Femur (tissue), 1 donor: Measurements from ENCODE around the gene PRM2.
A peak's percentile ranks its signal among the peaks of the same experiment; 100 is the strongest.

Experiments
- DNase-seq: peaks from one replicate; pipeline ENCODE4 v3.0.0-alpha.2; 2017

The PRM2 gene

DNA sequence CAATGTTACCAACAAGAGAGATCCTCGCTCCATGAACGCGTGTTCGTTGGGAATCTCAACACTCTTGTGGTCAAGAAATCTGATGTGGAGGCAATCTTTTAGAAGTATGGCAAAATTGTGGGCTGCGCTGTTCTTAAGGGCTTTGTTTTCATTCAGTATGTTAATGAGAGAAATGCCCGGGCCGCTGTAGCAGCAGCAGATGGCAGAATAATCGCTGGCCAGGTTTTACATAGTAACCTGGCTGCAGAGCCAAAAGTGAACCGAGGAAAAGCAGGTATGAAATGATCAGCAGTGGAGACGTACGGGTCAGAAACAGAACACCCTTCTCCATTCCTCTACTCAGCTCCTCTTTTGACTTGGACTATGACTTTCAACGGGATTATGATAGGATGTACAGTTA, 33.6 kb downstream of the PRM2 start:
- DNase-seq, result no peak

DNA sequence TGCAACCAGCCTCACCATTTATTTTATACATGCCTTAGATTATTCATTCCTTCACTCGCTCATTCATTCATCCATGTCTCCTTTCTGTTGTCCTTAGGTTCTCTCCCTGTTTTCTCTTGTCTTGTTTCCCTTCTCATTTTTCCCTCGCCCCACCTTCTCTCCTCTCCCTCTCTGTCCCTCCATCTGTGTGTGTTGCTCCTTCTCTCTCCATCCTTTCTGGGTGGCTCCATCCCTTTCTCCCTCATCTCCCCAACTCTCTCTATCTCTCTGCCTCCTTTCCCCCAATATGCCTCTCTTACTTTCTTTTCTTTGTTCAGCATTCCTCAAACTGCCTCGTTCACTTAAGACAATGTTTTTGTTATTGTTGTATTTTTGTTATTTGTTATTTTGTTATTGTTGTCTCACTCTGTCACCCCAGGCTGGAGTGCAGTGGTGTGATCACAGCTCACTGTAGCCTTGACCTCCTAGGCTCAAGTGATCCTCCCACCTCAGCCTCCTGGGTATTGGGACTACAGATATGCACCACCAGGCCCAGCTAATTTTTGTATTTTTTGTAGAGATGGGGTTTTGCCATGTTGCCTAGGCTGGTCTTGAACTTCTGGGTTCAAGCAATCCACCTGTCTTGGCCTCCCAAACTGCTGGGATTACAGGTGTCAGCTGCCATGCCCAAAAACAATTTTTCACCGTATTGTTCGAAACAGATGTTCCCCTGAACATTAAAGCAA, 34.6 kb downstream of the PRM2 start:
- no peak for DNase-seq

DNA sequence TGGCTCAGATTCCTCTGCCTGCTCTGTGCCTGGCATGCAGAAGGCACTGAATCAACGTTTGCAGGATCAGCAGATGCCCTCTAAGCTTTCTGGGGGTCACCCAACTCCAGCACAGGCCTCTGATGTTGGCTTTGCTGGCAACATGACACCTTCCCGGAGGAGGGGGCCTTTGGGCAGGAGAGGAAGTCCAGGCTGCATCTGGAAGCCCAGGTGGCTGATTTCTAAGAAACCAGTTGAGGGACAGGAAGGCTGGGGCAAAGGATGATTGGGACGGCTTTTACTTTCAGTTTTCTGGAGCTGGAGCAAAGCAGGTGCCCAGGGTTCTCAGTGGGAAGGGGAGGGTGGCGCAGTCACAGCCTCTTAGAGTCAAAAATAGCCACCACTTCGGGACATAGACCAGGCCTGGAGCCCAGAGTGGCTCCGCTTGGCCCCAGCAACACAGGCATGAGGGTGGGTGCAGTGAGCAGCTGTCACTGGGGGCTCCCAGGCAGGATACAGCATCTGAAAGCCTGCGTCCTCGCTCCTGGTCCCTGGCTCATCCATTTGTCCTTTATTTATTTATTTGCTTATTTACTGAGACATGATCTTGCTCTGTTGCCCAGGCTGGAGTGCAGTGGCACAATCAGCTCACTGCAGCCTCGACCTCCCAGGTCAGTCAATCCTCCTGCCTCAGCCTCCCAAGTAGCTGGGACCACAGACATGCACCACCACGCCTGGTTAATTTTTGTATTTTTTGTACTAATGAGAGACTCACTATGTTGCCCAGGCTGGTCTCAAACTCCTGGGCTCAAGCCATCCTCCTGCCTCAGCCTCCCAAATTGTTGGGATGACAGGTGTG, 35.4 kb downstream of the PRM2 start:
- DNase-seq, result no peak

DNA sequence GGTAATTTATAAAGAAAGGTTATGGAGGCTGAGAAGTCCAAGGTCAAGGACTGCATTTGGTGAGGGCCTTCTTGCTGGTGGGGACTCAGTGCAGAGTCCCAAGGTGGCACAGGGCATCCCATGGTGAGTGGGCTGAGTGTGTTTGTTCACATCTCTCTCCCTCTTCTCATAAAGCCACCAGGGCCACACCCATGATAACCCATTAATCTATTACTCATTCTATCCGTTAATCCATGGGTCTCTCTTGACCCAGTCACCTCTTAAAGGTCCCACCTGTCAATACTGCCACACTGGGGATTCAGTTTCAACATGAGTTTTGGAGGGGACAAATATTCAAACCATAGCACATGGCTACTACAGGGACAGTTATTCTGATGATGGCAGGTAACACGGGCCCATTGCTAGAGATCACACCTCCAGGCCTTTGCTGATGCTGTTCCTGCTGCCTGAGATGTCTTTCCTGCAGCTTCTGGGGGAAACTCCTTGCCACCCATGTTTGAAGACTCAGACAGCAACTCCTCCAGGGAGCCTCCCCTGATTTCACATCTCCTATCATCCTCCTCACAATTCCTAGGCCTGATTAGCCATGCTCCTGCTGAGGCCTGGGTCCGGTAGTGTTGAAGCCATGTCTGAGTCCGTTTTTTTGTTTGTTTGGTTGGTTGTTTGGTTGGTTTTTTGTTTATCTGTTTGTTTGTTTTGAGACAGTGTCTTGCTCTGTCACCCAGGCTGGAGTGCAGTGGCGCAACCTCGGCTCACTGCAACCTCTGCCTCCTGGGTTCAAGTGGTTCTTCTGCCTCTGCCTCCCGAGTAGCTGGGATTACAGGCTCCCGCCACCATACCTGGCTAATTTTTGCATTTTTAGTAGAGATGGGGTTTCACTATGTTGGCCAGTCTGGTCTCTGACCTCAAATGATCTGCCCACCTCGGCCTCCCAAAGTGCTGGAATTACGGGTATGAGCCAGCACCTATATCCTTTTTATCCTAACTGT, 36.3 kb downstream of the PRM2 start:
- no peak for DNase-seq

DNA sequence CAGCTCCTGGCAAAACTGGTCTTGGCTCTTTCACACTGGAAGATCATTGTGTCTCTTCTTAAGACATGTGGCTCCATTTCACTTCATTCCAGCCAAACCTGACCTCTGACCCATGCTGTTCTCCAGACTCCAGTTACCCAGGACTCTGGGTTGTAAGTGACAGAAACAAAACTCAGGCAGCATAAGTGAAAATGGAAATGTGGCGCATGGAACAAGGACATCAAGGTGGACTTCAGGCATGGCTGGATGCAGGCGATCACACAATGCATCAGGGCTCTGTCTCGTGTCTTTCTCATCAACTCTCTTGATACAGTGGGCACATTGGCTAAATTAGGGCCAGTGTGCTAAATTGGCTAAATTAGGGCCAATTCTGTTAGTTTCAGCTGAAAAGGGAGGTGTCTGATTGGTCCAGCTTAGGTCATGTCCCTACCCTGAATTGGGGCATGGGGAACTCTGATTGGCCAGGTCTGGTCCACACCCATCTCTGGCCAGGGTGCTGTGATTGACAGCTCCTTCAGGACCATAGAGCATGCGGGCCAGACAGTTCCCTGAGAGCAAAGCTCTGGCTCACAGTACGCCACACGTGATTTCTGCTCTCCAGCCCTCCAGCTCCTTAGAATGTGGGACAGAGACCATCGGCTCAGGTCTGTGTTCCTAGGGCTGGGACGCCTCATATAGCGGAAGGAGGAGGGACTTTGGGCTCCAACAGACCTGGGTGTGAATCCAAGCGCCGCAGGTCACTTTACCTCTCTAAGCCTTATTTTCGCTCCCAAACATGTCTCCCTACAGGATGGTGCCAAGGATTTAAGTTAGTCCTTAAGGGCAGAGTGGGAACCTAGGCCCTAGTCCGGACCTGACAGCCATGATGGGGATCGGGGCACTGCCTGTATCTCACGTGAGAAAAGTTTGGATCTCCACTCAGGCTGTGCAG, 37.7 kb downstream of the PRM2 start:
- no peak for DNase-seq

DNA sequence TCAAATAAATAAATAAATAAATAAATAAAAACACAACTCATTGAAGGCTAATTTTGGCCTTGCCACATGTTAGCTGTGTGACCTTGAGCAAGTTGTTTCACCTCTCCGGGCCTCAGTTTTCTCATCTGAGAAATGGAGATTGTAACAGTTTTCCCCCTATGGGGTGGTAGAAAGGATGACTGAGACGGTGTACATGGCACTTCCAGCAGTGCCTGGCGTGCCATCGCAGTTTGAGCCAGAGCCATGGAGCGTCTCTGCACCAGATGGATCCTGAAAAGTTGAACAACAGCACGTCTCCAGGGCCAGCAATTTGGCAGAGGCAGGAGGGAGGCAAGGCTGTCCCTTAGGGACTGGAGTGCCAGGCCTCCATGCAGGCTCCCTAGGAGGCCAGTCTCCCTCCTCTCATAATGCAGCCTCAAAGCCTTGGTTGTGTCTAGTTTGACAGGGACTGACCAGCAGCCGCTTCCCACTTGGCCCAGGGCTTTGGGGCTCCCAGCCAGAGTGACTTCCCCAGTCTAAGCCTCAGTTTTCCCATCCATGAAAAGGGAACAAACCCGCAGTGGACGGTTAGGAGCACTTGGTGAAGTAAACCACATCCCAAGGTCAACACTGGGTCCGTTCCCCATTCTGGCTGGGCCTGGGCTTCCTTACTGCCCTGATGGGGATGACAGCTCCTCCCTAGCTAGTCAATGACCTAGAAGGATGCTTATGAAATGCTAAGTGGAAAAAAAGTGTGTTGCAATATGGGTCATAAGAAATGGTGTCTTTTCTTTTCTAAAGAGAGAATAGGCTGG, 39.6 kb downstream of the PRM2 start:
- no peak for DNase-seq

DNA sequence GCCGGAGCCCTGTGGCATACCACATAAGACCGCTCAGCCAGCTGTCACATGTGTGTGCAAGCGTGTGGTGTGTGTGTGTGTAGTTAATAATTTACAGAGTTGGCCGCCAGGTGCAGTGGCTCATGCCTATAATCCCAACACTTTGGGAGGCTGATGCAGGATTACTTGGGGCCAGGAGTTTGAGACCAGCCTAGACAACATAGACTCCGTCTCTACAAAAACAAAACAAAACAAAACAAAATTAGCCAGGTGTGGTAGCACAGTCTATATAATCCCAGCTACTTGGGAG, 40.6 kb downstream of the PRM2 start:
- no peak for DNase-seq

DNA sequence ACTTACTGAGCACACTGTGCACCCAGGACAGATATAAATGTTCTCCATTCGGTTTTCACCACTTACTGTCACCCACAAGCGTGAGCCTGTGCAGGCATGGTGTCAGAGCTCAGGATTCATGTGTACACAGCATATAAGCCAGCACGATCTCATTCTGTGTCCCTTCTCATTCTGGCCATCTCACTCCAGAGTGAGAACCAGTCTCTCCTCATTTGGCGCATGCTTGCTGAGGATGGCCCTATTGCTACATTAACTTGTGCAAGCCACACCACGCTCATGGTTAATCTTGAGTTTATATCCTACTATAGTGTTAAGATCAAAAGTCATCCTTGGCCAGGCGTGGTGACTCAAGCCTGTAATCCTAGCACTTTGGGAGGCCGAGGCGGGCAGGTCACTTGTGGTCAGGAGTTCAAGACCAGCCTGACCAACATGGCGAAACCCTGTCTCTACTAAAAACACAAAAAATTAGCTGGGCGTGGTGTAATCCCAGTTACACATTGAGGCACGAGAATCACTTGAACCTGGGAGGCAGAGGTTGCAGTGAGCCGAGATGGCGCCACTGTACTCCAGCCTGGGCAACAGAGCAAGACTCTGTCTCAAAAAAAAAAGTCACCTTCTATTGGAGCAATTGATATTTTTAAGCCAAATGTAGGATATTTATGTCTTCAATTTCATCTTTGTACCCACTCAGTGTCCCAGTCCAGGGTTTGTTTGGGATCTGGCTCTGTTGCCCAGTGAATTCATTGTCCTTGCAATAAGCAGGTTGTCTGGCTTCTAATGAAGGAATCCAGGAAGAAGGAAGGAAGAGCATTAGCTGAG, 41.2 kb downstream of the PRM2 start:
- DNase-seq, result no peak

DNA sequence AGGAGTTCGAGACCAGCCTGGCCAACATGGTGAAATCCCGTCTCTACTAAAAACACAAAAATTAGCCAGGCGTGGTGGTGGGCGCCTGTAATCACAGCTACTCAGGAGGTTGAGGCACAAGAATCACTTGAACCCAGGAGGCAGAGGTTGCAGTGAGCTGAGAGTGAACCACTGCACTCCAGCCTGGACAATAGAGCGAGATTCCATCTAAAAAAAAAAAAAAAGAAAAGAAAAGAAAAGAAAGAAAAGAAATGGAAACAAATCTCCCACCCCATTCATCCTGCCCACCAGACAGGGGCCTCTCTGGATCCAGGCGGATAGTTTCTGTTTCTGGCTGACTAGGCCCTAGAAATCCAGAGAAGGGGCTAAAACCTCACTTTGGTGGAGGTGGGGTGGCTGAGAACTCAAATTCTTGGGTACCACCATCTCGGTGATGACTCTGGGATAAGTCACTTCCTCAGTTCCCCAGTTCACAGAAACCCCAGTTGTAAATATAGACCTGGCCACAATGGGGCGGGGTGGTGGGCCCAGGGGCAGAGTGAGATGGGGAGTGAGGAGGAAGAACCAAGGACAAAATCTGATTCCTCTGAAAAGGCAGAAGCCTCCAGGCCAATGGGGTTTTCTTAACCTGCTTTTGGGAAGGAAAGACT, 42.4 kb downstream of the PRM2 start:
- no peak for DNase-seq

DNA sequence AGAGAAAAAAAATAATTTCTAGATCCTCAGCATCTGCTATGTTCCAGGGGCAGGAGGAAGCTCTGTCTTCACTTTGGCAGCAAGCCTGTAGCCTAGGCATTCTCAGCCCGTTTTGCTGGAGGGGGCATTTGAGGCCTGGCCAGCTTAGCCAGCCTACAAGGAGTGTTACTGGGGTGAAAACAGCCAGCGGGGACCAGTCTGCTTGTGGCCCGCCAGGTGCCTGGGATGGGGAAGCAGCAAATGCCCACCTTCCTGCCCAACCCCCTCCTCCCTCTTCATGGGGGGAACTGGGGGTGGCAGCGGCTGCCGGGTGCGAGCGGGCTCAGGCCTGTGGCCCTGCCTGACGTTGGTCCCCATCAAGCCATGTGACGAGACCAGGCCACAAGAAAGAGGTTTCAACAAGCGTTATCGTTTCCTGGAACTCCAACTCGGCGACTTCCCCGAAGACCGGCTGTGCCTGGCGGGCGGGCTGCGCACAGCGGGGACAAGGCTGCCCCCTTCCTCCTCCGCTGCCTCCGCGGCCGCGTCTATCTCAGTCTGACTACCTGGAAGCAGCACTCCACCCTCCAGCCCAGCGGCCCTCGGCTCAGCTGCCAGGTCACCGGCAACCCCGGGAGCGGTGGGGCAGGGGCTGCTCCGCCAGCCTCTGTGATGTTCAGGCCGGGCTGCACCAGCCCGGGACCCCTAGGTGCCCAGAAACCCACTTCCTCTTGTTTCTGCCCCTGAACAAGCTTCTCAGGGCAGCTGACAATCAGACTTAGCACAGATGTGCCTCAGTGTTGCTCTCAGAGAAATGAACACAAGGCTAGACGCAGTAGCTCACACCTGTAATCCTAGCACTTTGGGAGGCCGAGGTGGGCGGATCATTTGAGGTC, 43.2 kb downstream of the PRM2 start:
- DNase-seq, result peak; percentile 49

DNA sequence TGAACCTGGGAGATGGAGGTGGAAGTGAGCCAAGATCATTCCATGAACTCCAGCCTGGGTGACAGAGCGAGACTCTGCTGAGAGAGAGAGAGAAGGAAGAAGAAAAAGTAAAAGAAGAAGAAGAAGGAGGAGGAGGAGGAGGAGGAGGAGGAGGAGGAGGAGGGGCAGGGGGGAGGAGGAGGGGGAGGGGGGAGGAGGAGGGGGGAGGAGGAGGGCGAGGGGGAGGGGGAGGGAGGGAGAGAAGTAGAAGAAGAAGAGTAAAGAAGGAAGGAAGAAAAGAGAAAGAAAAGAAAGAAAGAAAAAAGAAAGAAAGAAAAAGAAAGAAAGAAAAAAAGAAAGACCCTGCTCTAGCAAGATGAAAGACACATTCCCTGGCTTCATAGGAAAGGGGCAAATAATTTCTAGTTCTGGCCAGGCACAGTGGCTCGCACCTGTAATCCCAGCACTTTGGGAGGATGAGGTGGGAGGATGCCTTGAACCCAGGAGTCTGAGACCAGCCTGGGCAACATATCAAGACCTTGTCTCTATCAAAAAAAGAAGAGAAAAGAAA, 43.9 kb downstream of the PRM2 start:
- no peak for DNase-seq

DNA sequence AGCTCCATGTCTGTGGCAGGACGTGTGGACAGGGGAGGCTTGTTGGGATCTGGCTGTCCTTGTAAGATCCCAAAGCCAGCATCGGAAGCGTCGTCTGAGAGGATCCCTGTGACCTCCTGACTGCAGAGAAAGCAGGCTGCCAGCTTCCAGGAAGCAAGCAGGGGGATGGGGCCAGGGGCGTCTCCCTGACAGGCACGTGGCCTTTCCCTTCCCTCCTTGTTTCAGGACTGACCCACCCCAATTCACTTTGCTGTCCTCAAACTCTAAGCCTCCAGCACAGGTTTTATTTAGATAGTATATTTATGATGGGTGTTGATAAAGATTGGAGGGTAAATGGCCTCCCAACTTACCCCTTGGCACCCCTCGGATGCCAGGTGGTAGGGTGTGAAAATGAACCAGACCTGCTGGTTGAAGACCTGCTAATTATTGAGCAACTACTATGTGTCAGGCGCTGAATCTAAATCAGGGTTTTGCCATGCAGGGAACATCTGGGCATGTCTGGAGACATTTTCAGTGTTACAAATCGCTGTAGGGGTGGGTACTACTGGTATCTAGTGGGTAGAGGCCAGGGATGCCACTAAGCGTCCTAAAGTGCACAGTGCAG, 44.8 kb downstream of the PRM2 start:
- DNase-seq, result no peak

DNA sequence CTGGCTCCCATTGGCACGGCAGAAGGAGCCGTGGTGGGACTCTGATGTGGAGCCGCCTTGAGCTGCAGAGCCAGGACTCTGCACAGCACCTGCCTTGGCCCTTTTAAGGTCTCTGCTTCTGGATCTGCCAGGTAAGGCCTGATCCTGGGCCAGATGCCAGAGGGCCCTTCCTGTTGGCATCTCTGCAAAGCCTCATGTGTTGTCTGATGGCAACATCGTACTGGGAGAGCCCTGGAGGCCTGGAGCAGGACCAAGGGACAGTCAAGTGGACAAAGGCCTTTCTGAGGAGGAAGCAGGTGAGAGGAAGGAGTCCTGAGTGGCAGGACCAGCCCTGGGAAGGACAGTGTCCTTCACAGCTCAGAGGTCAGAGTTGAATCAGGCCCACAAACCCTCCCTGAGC, 46.4 kb downstream of the PRM2 start:
- no peak for DNase-seq

DNA sequence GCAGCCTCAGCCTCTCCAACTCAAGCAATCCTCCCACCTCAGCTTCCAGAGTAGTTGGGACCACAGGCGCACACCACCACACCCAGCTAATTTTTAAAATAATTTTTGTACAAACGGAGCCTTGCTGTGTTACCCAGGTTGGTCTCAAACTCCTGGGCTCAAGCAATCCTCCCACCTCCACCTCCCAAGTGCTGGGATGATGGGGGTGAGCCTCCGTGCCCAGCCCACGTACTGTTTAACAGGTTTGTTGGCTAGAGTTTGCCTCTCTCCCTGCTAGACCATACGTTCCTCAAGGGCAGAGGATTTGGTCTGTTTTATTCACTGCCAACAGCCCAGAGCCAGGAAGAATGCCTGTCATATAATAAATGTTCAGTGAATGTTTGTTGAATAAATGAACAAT, 46.8 kb downstream of the PRM2 start:
- DNase-seq, result no peak

DNA sequence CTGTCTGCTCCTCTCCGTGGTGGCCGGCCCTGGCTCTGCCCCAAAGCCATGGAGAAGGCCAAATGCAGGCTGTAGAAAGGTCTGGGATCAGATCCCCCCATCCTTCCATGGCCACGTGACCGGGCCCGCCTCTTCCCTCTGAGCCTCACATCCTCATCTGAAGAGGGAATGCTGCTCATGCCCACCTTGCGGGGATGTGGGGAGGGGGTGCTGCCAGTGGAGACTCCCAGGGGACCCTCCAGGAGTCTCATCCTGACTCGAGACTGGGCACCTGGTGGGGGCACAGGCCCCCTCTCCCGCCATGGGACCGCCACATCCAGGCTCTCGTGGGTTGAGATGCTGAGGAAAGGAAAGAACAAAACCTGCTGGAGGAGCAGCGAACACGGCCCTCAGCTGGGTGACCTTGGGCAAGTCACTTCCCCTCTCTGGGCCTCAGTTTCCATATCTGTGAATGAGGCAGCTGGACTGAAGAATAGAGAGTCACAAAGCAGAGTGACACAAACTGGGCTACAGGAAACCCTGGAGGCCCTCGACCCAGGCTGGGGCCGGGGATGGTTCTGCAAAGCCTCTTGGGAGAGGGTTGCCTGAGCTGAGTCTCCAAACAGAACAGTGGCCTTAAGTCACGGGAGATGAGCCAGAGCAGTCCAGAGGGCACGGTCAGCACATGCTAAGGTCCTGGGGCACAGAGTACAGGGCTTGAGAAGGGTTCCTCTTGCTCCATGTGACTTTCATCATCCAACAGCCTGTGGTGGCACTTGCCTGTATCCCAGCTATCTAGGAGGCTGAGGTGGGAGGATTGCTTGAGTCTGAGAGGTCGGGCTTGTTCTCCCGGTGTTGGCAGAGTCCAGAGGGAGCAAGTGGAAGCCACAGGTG, 50.4 kb downstream of the PRM2 start:
- DNase-seq, result no peak
